ENCODE data around the gene RASGRP2.
A peak's percentile ranks its signal among the peaks of the same experiment; 100 is the strongest.

RASGRP2 gene

DNA sequence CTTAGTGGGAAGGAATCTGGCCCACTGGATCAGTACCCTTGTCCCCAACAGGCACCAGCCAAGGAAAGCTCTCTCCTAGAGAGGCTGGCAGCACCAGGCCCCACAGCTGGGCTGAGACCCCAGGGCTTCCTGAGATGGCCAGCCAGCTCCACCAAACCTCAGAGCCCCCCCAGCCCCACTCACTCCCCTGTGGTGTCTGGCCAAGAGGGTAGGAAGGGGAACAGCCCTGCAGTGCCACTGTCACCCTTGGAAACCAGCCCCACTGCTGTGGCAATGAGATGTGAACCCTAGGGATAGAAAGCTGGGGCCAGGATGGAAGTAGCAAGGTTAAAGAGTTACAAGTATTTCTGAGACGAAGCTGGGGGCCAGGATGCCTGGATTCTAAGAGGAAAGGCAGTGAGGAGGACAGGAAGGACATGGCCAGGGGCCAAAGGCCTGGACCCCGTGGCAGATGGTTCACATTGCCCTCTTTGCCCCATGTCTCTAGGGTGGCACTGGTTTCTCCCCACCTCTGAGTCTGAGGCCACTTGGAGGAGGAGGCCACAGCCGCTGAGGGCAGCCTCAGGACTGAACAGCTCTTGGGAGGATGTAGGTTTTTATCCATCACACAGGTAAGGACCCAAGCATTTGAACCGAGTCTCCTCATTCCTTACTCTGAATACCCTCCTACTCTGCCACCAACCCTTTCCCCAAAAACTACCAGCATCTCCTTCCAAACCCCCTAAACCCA, 49.8 kb downstream of the RASGRP2 start:
- DNase-seq, result no peak

- no peak for DNase-seq
These were observed 51.1 kb downstream of the RASGRP2 start for GRCh38 chr11:64692764-64693331.

- no peak for DNase-seq
These were observed 52.4 kb downstream of the RASGRP2 start for GRCh38 chr11:64691543-64691942.

DNA sequence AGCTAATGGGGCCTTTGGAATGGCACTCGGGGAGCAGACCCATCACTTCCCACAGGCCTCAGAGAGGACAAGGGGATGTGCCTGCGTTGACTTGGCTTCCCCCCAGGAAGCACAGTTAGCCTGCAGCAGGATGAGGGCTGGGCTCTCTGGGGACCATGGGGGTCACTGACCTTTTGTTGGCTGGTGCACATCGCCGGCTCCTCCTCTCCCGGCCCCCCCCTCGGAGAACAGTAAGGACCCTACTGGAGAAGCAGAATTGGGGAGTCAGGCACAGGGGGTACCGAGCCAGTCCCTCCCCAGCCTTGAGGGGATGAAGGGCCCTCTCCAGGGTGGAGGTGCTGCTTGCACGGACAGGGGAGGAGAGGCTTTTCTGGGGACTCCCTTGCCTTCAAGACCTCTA, 53.7 kb downstream of the RASGRP2 start:
- DNase-seq, result no peak

- DNase-seq, result peak; percentile 35
These were observed 55.4 kb downstream of the RASGRP2 start for GRCh38 chr11:64688534-64688982.

DNA sequence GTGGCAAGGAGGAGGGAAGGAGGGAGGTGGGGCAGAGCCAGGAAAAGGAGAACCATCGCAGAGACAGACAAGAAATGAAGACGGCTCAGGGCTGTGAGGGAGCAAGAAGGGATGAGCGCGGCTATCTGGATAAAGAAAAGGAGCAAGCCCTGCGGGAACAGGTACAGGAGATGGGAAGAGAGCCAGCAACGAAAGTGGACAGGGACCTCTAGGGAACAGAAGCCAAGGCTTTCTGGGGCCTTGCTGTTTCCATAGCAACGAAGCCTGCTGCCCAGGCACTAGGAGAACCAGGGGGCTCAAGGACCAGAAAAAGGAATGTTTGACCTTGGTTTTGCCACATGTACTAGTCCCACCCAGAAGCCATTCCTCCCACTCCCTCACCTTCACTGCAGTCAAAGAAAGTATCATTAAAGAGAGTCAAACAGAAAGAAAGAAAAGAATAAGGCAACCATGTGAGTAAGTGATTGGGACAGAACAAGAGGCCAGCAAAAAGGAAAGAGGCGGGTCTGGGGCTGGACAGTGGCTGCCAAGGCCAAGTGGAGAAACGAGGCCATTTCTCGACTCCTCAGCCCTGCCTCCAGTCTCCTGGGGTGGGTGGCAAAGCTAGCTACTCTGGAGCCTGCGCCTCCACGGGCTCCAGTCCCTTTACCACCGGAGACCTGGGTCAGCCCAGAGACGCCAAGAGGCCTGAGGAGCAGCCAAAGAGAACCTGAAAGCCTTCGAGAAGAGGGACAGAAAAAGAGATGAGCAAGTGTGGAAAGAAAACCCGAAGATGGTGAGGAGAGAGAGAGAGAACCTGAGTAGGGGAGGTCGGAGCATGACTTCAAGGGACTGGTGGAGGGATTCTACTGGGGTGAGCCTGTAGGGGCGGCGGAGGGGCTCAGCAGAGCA, 56.1 kb downstream of the RASGRP2 start:
- DNase-seq, result no peak

GRCh38 chr11:64687204-64687603, 56.7 kb downstream of the RASGRP2 start:
- DNase-seq, result no peak

GRCh38 chr11:64686466-64687170, 57.3 kb downstream of the RASGRP2 start:
- DNase-seq, result no peak

DNA sequence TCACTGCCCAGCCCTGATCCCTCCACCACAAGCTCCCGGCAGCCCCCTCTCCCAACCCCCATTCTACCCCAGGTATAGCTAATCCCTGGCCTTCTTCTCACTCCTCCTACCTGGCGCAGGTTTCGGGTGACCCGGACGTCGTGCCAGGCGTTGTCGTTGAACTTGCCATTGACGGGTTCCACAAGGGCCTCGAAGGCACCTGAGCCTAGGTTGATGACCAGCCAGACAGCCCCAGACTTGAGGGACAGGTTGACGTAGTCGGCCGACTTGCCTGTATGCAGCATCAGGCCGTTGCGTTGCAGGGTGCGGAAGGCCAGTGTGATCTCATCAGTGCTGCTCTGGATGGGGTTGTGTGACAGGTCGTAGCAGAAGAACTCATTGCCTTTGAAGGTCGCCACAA, 58.4 kb downstream of the RASGRP2 start:
- DNase-seq, result no peak

DNA sequence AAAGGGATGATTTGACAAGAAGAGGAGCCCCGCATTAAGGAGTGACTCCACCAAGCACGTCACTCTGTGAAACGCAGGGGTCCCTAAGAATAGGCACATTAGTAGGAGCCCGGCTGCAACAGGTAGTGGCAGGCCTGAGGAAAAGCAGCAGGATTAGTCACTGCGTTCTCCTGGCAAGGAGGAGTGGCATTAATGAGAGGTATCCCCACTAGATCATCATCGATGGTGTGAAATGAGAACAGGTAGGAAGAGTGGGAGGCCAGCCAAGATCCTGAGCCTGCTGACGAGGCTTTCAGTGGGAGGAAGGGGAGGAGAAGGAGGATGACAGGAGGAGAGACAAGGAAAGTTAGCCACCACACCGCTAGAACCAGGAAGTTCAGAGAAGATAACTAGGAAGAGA, 59.6 kb downstream of the RASGRP2 start:
- DNase-seq, result no peak

DNA sequence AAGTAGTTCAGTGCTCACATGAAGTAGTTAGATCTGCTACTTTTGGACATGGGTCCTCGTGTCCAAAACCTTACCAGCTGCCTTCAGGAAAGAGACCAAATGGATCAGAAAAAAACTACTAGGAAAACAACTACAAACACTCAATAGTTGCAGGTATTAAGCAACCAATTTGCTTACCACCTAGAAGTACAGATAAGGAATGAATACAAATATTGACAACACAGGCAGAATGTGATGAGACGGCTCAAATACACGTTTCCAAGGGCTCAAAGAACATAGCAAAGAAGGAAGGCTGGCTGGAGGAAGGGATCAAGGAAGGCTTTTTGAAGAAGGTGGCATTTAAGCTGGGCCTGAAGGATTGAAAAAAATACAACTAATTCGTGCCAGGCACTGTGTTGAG, 62.8 kb downstream of the RASGRP2 start:
- no peak for DNase-seq

DNA sequence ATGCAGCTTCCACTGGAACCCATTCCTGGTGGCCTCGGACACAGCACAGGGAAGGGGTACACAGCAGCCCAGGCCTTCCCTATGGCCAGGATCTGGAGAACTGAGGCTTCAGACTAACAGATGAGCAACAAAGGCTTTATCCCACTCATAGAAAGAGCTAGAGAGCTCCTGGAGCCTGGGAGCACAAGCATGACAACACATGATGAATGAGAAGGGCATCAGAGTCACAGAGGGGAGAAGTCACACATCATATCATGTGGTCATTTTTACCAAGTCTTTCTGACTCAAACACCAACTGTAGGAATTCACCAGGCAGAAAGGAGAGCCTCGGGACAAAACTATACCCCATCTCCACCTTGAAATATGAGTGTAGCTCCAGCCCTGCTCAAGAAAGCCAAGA, 64.1 kb downstream of the RASGRP2 start:
- DNase-seq, result no peak

- DNase-seq, result no peak
These were observed 66.4 kb downstream of the RASGRP2 start for GRCh38 chr11:64677441-64678023.

All from activated gamma-delta T cell (primary cell).